Skeletal muscle tissue (tissue), 4 donors: ENCODE data around the gene MLXIP. TPM values are rescaled to one million over a fixed set of nuclear protein-coding genes. Genes with fewer than 3 reads are reported as not detected.
A peak's percentile ranks its signal among the peaks of the same experiment; 100 is the strongest.

Experiments
- H3K27ac ChIP-seq: one replicate; pipeline ENCODE4 v1.7.0; 2013; ENCODE audit warnings: mild to moderate bottlenecking, low read depth, low read length, inconsistent platforms
- H3K27me3 ChIP-seq, 3 donors: one replicate each; pipeline ENCODE4 v1.7.0; 2013; ENCODE audit warnings: low read length in 3 of 3; ENCODE audit not compliant: control insufficient read depth in 3 of 3, insufficient read depth in 3 of 3
- H3K36me3 ChIP-seq, 3 donors: one replicate each; pipeline ENCODE4 v1.7.0; 2013; ENCODE audit warnings: low read length in 3 of 3; ENCODE audit not compliant: control insufficient read depth in 3 of 3, insufficient read depth in 3 of 3
- H3K4me1 ChIP-seq, 3 donors: one replicate each; pipeline ENCODE4 v1.7.0; 2013; ENCODE audit warnings: low read length in 3 of 3, mild to moderate bottlenecking in 3 of 3; ENCODE audit not compliant: control insufficient read depth in 3 of 3, insufficient read depth in 3 of 3
- H3K4me3 ChIP-seq, 3 donors: one replicate each; pipeline ENCODE4 v1.7.0; 2013; ENCODE audit warnings: low read length in 3 of 3
- H3K9ac ChIP-seq, 3 donors: one replicate each; pipeline ENCODE4 v1.7.0; 2013; ENCODE audit warnings: low read length in 3 of 3, mild to moderate bottlenecking in 3 of 3, moderate library complexity in 2 of 3, low read depth in 1 of 3
- H3K9me3 ChIP-seq, 3 donors: one replicate each; pipeline ENCODE4 v1.7.0; 2013; ENCODE audit warnings: low read length in 3 of 3; ENCODE audit not compliant: control insufficient read depth in 3 of 3
- total RNA-seq: library from RNA; depleted of rRNA; stranded (reverse); fragments of >200 nt; gene quantifications from one replicate; pipeline ENCODE4 v1.2.3, GENCODE V29; 2014
- donor health status: Osteomylitis.

Gene MLXIP
- total RNA-seq, 1 donor from 2014 or later, result 10.4 TPM

DNA sequence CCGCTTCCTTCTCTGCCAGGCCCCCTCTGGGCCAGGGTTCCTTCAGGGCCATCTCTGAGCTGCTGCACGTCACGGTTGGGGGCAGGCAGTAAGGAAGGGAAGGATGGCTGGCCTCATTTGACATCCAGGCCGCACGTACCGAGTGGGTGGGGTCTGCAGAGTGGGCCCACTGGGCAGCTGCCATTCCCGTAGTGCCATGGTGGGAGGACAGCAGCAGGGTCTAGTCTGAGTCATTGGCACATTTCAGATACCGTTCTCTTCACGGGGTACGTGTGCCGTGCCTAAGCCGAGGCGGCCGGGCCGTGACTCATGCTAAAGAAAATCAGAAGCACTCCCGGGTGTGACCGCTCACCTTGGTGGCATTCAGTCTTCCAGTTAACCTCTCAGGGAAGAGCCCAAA lies 51.6 kb downstream of the MLXIP start:
- Histone ChIP-seq H3K9ac (peak overlapping the region in 1 of 3 donors; percentile 40), H3K27ac (no peak overlapping the region)

DNA sequence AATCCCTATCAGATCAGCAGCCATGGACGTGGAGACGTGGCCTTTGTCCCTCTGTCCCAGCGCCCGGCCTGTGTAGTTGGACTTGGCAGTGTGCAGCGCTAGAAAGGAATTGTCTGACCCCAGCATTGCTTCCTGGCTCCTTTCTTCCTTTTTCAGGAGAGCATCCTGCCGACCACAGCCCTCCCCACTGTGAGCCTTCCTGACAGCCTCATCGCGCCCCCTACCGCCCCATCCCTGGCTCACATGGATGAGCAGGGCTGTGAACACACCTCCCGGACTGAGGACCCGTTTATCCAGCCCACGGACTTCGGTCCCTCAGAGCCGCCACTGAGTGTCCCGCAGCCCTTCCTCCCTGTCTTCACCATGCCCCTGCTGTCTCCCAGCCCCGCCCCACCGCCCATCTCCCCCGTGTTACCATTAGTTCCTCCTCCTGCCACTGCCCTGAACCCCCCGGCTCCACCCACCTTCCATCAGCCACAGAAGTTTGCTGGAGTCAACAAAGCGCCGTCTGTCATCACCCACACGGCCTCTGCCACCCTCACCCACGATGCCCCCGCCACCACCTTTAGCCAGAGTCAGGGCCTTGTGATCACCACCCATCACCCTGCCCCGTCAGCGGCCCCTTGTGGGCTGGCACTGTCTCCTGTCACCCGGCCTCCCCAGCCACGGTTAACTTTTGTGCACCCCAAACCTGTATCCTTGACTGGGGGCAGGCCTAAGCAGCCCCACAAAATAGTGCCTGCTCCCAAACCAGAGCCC lies 54.8 kb downstream of the MLXIP start:
- peaks cover 73 to 75% (median 75%) of the 10 kb centered on the region in 3 donors for H3K36me3 ChIP-seq

More for the DNA sequence above, 51.6 kb downstream of the MLXIP start:
- H3K4me1 ChIP-seq, result peaks cover 28 to 47% (median 43%) of the 10 kb centered on the region in 3 donors
- no peaks in the 10 kb centered on the region for H3K9me3 ChIP-seq
- H3K27me3 ChIP-seq, result no peaks in the 10 kb centered on the region
- H3K4me3 ChIP-seq, result no peak overlapping the region
- peaks cover 63 to 64% (median 64%) of the 10 kb centered on the region in 3 donors for H3K36me3 ChIP-seq

DNA sequence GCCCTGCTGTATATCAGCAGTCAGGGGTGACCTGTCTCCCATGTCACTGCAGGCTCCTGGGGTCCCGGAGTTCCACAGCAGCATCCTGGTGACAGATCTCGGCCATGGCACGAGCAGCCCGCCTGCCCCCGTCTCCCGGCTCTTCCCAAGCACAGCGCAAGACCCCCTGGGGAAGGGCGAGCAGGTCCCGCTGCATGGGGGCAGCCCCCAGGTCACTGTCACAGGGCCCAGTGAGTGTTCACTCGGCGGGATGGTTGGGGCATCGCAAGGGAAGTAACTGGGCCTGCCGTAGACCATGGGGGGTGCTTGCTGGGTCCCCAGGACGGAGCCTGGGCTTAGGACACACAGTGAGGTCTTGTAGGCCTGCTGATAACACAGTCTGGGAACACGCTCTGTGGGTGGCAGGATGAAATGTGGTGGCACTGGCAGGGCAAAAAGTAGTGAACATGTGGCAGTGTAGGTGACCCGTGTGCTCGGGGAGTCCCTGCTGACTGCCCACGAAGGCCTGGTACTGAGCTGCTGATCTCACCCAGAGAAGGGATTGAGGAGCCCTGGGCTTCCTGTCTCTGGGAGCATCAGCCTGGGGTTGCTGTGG lies 57.0 kb downstream of the MLXIP start:
- Histone ChIP-seq H3K27ac (no peak overlapping the region), H3K4me3 (no peak overlapping the region), H3K9me3 (no peaks in the 10 kb centered on the region), H3K9ac (no peak overlapping the region), H3K4me1 (peaks cover 11 to 21% (median 15%) of the 10 kb centered on the region in 3 donors), H3K36me3 (peaks cover 68 to 70% (median 70%) of the 10 kb centered on the region in 3 donors), H3K27me3 (no peaks in the 10 kb centered on the region)

More for the DNA sequence above, 54.8 kb downstream of the MLXIP start:
- H3K9me3 ChIP-seq, result no peaks in the 10 kb centered on the region
- peaks cover 9 to 23% (median 18%) of the 10 kb centered on the region in 3 donors for H3K4me1 ChIP-seq
- H3K4me3 ChIP-seq, result no peak overlapping the region
- no peak overlapping the region for H3K27ac ChIP-seq
- no peak overlapping the region for H3K9ac ChIP-seq
- no peaks in the 10 kb centered on the region for H3K27me3 ChIP-seq

DNA sequence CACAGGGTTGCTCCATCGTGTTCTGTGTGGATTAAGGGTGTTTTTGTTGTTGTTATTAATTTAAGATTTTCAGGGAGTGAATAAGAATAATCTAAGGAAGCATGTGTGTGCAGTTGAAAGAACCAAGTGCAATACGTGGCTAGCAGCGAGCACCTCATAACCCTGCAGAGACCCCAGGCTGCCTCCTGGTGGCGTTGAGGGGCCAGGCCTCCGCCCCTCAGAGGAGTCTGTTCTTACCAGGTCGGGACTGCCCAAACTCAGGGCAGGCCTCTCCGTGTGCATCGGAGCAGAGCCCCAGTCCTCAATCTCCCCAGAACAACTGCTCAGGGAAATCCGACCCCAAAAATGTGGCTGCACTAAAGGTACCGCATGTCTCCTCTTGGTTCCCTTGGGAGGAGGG lies 58.7 kb downstream of the MLXIP start:
- H3K36me3 ChIP-seq, result peaks cover 73 to 81% (median 75%) of the 10 kb centered on the region in 3 donors
- H3K9me3 ChIP-seq, result no peaks in the 10 kb centered on the region

DNA sequence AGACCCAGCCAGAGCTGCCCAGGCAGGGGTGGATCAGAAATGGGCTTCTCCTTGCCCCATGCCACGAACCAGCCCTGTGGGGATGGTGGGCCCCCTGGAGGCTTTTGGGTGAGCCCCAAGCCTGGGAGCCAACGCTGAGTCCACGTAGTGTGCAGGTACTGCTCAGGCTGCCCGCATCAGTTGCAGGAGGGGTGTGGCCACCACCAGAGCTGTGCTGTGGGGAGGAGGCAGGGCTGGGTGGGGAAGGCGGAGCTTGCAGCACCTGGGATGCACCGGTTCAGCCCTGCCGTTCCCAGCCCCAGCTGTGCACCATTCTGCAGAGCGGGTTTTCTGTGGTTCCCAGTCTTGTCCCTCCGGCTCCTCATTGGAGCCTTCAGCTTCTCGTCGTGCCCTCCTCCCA lies 59.1 kb downstream of the MLXIP start:
- Histone ChIP-seq H3K27ac (no peak overlapping the region), H3K4me1 (peaks cover 26 to 33% (median 27%) of the 10 kb centered on the region in 3 donors), H3K36me3 (peaks cover 72 to 81% (median 74%) of the 10 kb centered on the region in 3 donors), H3K4me3 (no peak overlapping the region), H3K27me3 (no peaks in the 10 kb centered on the region), H3K9ac (peak overlapping the region in 1 of 3 donors; percentile 33), H3K9me3 (no peaks in the 10 kb centered on the region)

More for the DNA sequence above, 58.7 kb downstream of the MLXIP start:
- H3K4me1 ChIP-seq, result peaks cover 23 to 33% (median 28%) of the 10 kb centered on the region in 3 donors
- no peak overlapping the region for H3K4me3 ChIP-seq
- no peaks in the 10 kb centered on the region for H3K27me3 ChIP-seq
- no peak overlapping the region for H3K27ac ChIP-seq
- H3K9ac ChIP-seq, result peak overlapping the region in 1 of 3 donors; percentile 33

DNA sequence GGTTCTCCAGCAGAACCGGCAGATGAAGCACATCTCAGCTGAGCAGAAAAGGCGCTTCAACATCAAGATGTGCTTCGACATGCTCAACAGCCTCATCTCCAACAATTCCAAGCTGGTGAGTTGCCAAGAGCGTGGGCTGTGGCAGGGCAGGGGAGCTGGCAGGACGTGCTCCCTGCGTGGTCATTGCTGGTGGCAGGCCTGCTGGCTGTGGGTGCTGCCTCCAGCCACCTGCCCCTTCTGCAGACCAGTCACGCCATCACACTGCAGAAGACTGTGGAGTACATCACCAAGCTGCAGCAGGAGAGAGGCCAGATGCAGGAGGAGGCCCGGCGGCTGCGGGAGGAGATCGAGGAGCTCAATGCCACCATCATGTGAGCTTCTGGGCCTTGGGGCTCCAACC lies 59.6 kb downstream of the MLXIP start:
- Histone ChIP-seq H3K9me3 (no peaks in the 10 kb centered on the region), H3K36me3 (peaks cover 73 to 80% (median 74%) of the 10 kb centered on the region in 3 donors)

DNA sequence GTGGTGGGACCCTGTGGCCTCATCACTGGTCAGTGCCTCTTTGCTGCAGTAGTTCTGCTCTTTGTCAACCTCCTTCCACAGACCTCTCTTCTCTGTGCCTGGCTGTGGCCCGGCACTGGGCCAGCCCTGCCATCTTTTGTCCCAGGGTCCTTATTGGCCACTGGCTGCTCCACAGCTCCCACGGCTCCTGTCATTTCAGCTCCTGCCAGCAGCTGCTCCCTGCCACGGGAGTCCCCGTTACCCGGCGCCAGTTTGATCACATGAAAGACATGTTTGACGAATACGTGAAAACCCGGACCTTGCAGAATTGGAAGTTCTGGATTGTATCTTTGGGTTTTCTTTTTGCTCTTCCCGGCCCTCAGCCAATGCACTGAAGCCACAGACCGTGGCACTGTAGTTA lies 60.1 kb downstream of the MLXIP start:
- Histone ChIP-seq H3K27ac (no peak overlapping the region), H3K9ac (peak overlapping the region in 1 of 3 donors; percentile 25), H3K9me3 (no peaks in the 10 kb centered on the region), H3K4me3 (no peak overlapping the region), H3K36me3 (peaks cover 74 to 81% (median 76%) of the 10 kb centered on the region in 3 donors), H3K4me1 (peaks cover 31 to 38% (median 35%) of the 10 kb centered on the region in 3 donors), H3K27me3 (no peaks in the 10 kb centered on the region)

More for the DNA sequence above, 59.6 kb downstream of the MLXIP start:
- no peak overlapping the region for H3K27ac ChIP-seq
- H3K4me3 ChIP-seq, result no peak overlapping the region
- peak overlapping the region in 1 of 3 donors; percentile 25 for H3K9ac ChIP-seq
- no peaks in the 10 kb centered on the region for H3K27me3 ChIP-seq
- H3K4me1 ChIP-seq, result peaks cover 28 to 35% (median 32%) of the 10 kb centered on the region in 3 donors

DNA sequence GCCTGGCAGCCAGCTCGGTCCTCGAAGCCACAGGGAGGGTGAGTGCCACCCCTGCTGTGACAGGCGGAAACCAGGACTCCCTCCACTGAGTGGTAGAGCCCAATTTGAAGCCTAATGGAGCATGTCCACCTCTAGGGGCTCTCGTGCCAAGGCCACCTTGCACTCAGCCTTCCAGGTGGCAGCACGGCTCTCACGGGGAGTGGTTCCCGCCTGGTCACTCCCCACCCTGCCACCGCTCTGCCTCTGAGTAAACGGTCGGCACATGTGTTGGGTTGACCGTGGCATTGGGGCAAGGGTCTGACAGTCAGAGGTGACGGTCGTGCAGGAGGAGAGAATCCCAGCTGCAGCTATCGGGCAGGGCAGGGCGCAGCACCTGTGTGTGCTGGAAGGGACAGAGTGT lies 60.7 kb downstream of the MLXIP start:
- Histone ChIP-seq H3K27me3 (no peaks in the 10 kb centered on the region), H3K27ac (no peak overlapping the region), H3K4me1 (peaks cover 34 to 40% (median 35%) of the 10 kb centered on the region in 3 donors), H3K36me3 (peaks cover 75 to 82% (median 75%) of the 10 kb centered on the region in 3 donors), H3K9me3 (no peaks in the 10 kb centered on the region), H3K4me3 (no peak overlapping the region), H3K9ac (no peak overlapping the region)

DNA sequence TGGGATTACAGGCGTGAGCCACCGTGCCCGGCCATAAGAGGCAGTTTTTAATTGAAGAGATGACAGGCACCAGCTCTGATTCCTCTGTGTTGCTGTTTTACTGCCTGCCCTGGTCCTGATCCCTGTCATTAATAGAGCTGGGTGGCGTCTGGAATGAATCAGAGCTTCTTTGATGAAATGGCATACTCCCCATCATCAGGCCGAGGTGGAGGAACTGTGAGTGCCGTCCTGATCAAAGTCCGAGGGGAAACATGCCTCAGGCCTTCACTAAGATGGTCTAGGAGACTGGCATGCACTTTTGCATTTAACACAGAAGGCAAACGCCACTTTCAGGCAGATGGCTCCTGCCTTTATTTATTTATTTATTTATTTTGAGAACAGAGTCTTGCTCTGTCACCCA lies 61.4 kb downstream of the MLXIP start:
- Histone ChIP-seq H3K4me3 (no peak overlapping the region), H3K36me3 (peaks cover 73 to 79% (median 73%) of the 10 kb centered on the region in 3 donors), H3K27me3 (no peaks in the 10 kb centered on the region), H3K9me3 (no peaks in the 10 kb centered on the region), H3K27ac (no peak overlapping the region), H3K9ac (no peak overlapping the region), H3K4me1 (peaks cover 34 to 40% (median 35%) of the 10 kb centered on the region in 3 donors)
